ENCODE data around the gene HSBP1. TPM values are rescaled to one million over a fixed set of nuclear protein-coding genes. Genes with fewer than 3 reads are reported as not detected.

The HSBP1 gene
- polyA plus RNA-seq, 3 donors from 2014 or later = 32.2 to 43.2 (median 35.6) TPM

- Mint-ChIP-seq H3K4me1 (no peaks in the 10 kb centered on the region), H3K27me3 (ENCODE audit: low read depth in 3 of 3) (peaks cover 3 to 7% (median 4%) of the 10 kb centered on the region in 3 donors), H3K9me3 (no peaks in the 10 kb centered on the region), H3K4me3 (no peak overlapping the region), H3K27ac (no peak overlapping the region), H3K36me3 (no peaks in the 10 kb centered on the region)
- no peak for DNase-seq
Observed at GRCh38 chr16:83792391-83792790, 15.4 kb upstream of the HSBP1 start.

- Mint-ChIP-seq H3K36me3 (no peaks in the 10 kb centered on the region), H3K27me3 (ENCODE audit: low read depth in 3 of 3) (peaks cover 3 to 7% (median 4%) of the 10 kb centered on the region in 3 donors), H3K4me3 (no peak overlapping the region), H3K4me1 (no peaks in the 10 kb centered on the region), H3K9me3 (no peaks in the 10 kb centered on the region), H3K27ac (no peak overlapping the region)
- no peak for DNase-seq
Observed at GRCh38 chr16:83793179-83793578, 14.6 kb upstream of the HSBP1 start.

DNA sequence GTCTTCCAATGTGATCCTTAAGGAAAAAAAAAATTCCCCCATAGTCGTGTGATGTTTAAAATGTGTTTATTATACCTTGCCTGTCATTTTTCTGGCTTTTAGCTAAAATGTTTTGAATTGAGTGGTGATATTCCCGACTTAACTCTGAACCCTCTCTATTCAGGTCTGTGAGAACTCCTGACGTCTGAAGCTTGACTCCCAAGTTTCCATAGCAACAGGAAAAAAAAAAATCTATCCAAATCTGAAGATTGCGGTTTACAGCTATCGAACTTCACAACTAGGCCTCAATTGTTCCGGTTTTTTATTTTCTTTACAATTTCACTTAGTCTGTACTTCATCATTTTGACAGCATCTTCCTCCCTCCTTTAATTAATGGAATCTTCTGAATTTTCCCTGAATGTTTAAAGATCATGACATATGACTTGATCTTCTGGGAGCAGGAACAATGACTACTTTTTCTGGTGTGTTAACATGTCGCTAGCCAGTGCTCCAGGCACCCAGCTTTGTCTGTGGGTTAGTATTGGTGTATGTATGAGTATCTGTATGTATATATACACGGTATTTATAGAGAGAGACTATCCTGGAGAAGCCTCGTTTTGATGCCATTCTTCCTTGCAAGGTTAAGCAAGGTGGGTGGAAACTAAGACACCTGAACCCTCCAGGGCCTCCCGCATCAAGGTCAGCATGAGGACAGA lies 12.8 kb upstream of the HSBP1 start:
- Mint-ChIP-seq H3K4me3 (no peak overlapping the region), H3K27ac (no peak overlapping the region), H3K36me3 (no peaks in the 10 kb centered on the region), H3K9me3 (no peaks in the 10 kb centered on the region), H3K4me1 (no peaks in the 10 kb centered on the region), H3K27me3 (ENCODE audit: low read depth in 3 of 3) (peaks cover 7 to 12% (median 10%) of the 10 kb centered on the region in 3 donors)
- DNase-seq = no peak

GRCh38 chr16:83797013-83797412 lies 10.8 kb upstream of the HSBP1 start:
- Mint-ChIP-seq H3K4me1 (no peaks in the 10 kb centered on the region), H3K4me3 (no peak overlapping the region), H3K9me3 (no peaks in the 10 kb centered on the region), H3K36me3 (no peaks in the 10 kb centered on the region), H3K27ac (no peak overlapping the region), H3K27me3 (ENCODE audit: low read depth in 3 of 3) (peaks cover 12 to 14% (median 12%) of the 10 kb centered on the region in 3 donors)
- no peak for DNase-seq

DNA sequence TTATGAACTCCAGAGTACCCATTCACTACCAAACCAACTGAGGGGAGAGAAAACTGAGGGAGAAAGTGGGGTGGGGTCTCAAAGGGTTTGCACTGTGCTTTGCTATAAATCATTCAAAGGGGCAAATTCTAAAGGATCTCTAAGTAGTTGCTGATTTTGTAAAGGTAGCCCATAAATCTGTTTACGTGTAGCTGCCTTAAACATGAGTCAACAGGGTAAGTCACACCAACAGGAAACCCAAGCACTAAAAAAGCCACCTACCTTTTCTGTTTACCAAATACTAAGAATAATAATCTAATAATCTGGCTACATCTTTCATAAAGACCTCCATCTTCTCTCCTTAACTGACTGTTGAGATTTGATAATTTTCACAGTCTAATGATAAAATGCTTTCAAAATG lies 8.4 kb upstream of the HSBP1 start:
- Mint-ChIP-seq H3K4me1 (no peaks in the 10 kb centered on the region), H3K4me3 (no peak overlapping the region), H3K36me3 (no peaks in the 10 kb centered on the region), H3K27me3 (ENCODE audit: low read depth in 3 of 3) (peaks cover 10 to 16% (median 12%) of the 10 kb centered on the region in 3 donors), H3K27ac (no peak overlapping the region), H3K9me3 (no peaks in the 10 kb centered on the region)
- no peak for DNase-seq

DNA sequence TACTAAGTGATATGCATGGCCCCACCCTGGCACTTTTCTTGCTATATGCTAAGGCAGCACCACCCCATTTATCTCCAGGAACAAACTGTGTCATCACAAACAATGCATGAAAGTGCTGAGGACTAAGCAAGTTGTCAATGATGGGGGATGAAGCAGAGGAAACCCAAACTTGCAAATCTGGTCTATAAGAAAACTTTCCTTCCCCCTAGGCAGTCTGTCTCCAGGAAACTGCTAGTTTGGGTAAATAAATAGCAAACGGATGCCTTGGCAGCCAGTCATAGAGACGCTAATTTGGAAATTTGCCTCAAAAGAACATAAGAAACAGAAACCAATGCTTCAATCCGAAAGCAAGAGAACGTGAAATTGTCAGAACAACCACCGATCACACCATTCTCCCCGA lies 5.6 kb upstream of the HSBP1 start:
- Mint-ChIP-seq H3K27me3 (ENCODE audit: low read depth in 3 of 3) (peaks cover 7 to 15% (median 11%) of the 10 kb centered on the region in 3 donors), H3K36me3 (no peaks in the 10 kb centered on the region), H3K4me3 (no peak overlapping the region), H3K27ac (no peak overlapping the region), H3K9me3 (no peaks in the 10 kb centered on the region), H3K4me1 (peaks cover 4 to 12% of the 10 kb centered on the region in 2 donors)
- no peak for DNase-seq

DNA sequence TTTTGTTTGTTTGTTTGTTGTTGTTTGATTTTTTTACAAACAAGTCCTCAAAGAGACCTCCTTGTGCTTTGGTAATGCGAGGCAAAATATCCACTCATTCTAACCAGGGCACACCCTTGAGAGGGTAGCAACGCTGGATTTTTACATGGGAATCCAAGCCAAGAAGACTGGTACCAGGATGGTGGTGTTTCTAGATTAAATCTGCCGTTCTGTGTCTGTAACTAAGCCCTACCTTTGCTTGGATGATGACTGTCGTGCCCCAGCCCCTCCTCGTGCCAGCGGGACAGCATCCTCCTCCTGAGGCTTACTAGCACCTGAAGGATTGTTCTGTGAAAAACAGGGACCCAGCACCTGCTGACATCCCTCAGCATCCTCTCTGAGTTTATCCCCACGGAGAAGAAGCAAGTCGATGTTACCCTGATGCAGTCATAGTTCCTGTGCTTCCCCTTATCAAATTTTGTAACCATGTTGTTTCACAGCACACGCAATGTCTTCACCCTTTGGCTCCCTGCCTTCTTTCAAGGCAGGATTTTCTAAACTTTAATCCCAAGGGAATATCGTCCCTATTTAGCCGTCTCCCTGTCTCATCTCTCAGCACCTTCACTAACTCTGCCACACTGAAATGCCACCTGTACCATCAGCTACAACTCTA lies 5.1 kb upstream of the HSBP1 start:
- H3K4me3 Mint-ChIP-seq = no peak overlapping the region
- no peaks in the 10 kb centered on the region for H3K36me3 Mint-ChIP-seq
- no peaks in the 10 kb centered on the region for H3K9me3 Mint-ChIP-seq
- H3K27me3 Mint-ChIP-seq (ENCODE audit: low read depth in 3 of 3) = peaks cover 8 to 15% (median 11%) of the 10 kb centered on the region in 3 donors
- DNase-seq = no peak
- peaks cover 8 to 18% of the 10 kb centered on the region in 2 donors for H3K4me1 Mint-ChIP-seq
- no peak overlapping the region for H3K27ac Mint-ChIP-seq

DNA sequence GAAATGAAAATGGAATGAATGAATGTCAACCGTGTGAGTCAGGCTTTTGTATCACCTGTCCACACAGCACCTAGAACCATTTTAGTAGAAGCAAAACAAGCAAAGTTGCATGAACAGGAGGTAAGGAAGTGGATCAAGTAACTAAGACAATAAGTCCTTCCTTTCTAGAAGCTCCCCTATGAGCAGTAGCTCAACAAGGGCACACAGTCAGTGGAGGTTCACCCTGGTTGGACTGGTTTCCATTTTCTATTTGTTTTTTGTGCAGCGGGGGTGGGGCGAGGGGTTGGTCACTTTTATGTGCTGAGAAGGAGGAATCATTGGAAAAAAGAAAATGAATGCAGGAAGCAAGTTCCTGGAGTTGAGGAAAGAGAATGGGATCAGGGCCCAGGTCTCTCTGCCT lies 4.0 kb upstream of the HSBP1 start:
- Mint-ChIP-seq H3K36me3 (no peaks in the 10 kb centered on the region), H3K4me1 (peaks cover 17 to 28% of the 10 kb centered on the region in 2 donors), H3K27ac (no peak overlapping the region), H3K9me3 (no peaks in the 10 kb centered on the region), H3K4me3 (no peak overlapping the region), H3K27me3 (ENCODE audit: low read depth in 3 of 3) (peaks cover 5 to 15% (median 11%) of the 10 kb centered on the region in 3 donors)
- DNase-seq = no peak

DNA sequence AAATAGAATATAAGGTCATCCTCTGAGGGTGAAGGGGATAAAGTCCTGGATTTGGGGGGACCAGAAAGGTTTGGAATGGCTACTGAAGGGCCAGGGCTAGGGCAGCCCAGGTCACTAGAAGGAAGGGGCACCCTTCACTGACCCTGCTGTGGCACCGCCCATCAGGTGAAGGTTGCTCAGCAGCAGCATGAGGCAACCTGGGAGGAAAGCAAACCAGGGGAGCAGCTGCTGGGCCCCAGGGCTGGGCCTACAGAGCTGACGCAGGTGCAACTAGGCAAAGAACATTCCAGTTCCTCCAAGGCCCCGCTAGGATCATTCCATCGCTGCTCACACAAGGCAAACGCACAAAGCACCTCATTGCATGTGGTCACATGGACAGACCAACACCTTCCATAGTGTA lies 3.4 kb upstream of the HSBP1 start:
- H3K27ac Mint-ChIP-seq = no peak overlapping the region
- no peak overlapping the region for H3K4me3 Mint-ChIP-seq
- peaks cover 21 to 34% of the 10 kb centered on the region in 2 donors for H3K4me1 Mint-ChIP-seq

GRCh38 chr16:83806036-83806435 lies 1.7 kb upstream of the HSBP1 start:
- no peak for DNase-seq
- H3K9me3 Mint-ChIP-seq = no peaks in the 10 kb centered on the region
- peaks cover 3 to 11% (median 5%) of the 10 kb centered on the region in 3 donors for H3K27me3 Mint-ChIP-seq (ENCODE audit: low read depth in 3 of 3)
- peaks cover 29 to 49% of the 10 kb centered on the region in 2 donors for H3K4me1 Mint-ChIP-seq
- H3K36me3 Mint-ChIP-seq = peaks cover 0 to 13% (median 4%) of the 10 kb centered on the region in 3 donors
- H3K27ac Mint-ChIP-seq = peak overlapping the region in 1 of 6 donors; percentile 23
- peak overlapping the region in 2 of 5 donors; percentile 43 to 73 for H3K4me3 Mint-ChIP-seq

More for the DNA sequence above, 3.4 kb upstream of the HSBP1 start:
- Mint-ChIP-seq H3K27me3 (ENCODE audit: low read depth in 3 of 3) (peaks cover 5 to 15% (median 11%) of the 10 kb centered on the region in 3 donors), H3K36me3 (peaks cover 0 to 5% (median 4%) of the 10 kb centered on the region in 3 donors), H3K9me3 (no peaks in the 10 kb centered on the region)
- no peak for DNase-seq

DNA sequence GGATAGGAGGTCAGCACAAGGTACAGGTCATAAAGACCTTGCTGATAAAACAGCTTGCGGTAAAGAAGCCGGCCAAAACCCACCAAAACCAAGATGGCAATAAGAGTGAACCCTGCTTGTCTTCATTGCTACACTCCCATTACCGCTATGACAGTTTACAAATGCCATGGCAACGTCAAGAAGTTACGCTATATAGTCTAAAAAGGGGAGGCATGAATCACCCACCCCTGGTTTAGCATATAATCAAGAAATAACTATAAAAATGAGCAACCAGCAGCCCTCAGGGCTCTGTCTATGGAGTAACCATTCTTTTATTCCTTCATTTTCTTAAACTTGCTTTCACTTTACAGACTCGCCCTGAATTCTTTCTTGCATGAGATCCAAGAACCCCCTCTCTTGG lies 1.0 kb upstream of the HSBP1 start:
- no peak for DNase-seq
- Mint-ChIP-seq H3K27me3 (ENCODE audit: low read depth in 3 of 3) (peaks cover 3 to 6% (median 5%) of the 10 kb centered on the region in 3 donors), H3K4me1 (peaks cover 32 to 56% of the 10 kb centered on the region in 2 donors), H3K4me3 (peak overlapping the region in 3 of 5 donors; percentile 46 to 97 (median 72)), H3K36me3 (peaks cover 0 to 19% (median 4%) of the 10 kb centered on the region in 3 donors), H3K27ac (peak overlapping the region in 3 of 6 donors; percentile 65 to 87 (median 67)), H3K9me3 (no peaks in the 10 kb centered on the region)

DNA sequence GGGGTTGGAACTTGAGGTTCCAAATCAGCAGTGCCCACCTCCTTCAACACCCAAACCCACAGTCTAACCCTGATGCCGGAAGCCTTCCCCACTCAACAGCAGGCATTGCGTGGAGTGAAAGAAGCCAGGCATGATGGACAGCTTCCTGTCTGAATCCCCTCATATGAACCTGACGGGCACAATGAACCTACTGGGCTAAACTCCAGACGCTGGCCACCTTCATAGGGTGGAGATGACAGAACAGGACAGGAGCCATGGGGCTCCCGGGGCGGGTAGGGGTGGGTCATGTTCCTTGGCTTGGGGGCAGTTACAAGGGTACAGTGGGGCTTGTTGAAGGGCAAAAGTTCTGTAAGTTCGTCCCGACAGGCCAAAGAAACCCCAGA lies 460 bp upstream of the HSBP1 start:
- H3K36me3 Mint-ChIP-seq = peaks cover 0 to 19% (median 7%) of the 10 kb centered on the region in 3 donors
- H3K27me3 Mint-ChIP-seq (ENCODE audit: low read depth in 3 of 3) = peaks cover 3 to 5% (median 5%) of the 10 kb centered on the region in 3 donors
- peaks cover 32 to 56% of the 10 kb centered on the region in 2 donors for H3K4me1 Mint-ChIP-seq
- peak overlapping the region in 5 of 6 donors; percentile 65 to 94 (median 88) for H3K27ac Mint-ChIP-seq
- no peak for DNase-seq
- no peaks in the 10 kb centered on the region for H3K9me3 Mint-ChIP-seq
- peak overlapping the region; percentile 93 to 98 (median 97) for H3K4me3 Mint-ChIP-seq

DNA sequence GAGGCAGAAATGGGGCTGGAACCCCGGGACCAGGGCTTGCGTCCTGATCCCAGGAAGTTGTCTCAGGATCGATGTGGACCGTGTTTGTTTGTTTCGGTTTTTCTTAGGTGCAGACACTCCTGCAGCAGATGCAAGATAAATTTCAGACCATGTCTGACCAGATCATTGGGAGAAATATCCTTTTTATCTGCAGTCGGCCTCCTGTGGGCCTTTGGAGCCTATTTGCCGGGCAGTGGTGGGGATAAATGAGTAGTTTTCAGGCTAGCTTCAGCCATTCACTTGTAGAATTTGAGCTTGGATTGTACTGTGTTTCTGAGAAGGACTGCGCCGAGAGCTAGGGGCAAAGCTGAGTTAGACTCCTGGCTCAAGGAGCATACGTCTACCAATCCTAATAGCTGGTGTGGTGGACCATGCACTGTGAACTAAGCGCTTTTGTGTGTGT lies 816 bp downstream of the HSBP1 start:
- Mint-ChIP-seq H3K4me1 (peaks cover 32 to 56% of the 10 kb centered on the region in 2 donors), H3K4me3 (peak overlapping the region; percentile 93 to 97 (median 95))

DNA sequence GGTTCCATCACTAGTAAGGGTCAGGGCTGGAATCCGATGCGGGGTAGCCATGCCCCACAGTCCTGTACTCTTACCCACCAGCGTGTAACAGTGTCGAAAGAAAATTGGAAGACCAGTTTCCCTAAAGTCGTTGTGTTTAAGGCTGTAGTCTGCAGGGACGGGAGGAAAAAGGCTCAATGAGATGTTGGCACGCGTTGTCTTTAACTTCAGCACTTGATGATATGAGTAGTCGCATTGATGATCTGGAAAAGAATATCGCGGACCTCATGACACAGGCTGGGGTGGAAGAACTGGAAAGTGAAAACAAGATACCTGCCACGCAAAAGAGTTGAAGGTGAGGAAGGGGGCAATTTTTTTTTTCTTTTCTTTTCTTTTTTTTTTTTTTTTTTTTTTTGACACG lies 1.3 kb downstream of the HSBP1 start:
- peaks cover 3 to 5% (median 3%) of the 10 kb centered on the region in 3 donors for H3K27me3 Mint-ChIP-seq (ENCODE audit: low read depth in 3 of 3)
- H3K4me1 Mint-ChIP-seq = peaks cover 32 to 56% of the 10 kb centered on the region in 2 donors
- no peaks in the 10 kb centered on the region for H3K9me3 Mint-ChIP-seq
- H3K4me3 Mint-ChIP-seq = peak overlapping the region; percentile 93 to 97 (median 95)
- no peak for DNase-seq
- peaks cover 0 to 24% (median 12%) of the 10 kb centered on the region in 3 donors for H3K36me3 Mint-ChIP-seq
- peak overlapping the region in 5 of 6 donors; percentile 84 to 93 (median 87) for H3K27ac Mint-ChIP-seq

More for the DNA sequence above, 816 bp downstream of the HSBP1 start:
- peak overlapping the region; percentile 84 to 93 (median 88) for H3K27ac Mint-ChIP-seq
- peaks cover 0 to 24% (median 12%) of the 10 kb centered on the region in 3 donors for H3K36me3 Mint-ChIP-seq
- peaks cover 3 to 5% (median 3%) of the 10 kb centered on the region in 3 donors for H3K27me3 Mint-ChIP-seq (ENCODE audit: low read depth in 3 of 3)
- H3K9me3 Mint-ChIP-seq = no peaks in the 10 kb centered on the region
- DNase-seq = no peak

All from immature natural killer cell (primary cell).